Effector memory CD8-positive, alpha-beta T cell (primary cell): ENCODE data around the gene BAG3.

Experiments used
- ATAC-seq: fragments of 150-1000 bp; cut with Tn5 transposase; replicated peaks from 2 replicates; pipeline ENCODE4 v1.10.0; 2021; ENCODE audit warnings: mild to moderate bottlenecking, moderate library complexity
- DNase-seq, 3 experiments: peaks; one replicate each; pipeline ENCODE4 v3.0.0; 2021
- H3K27ac Mint-ChIP-seq, 2 donors: one replicate each; pipeline ENCODE4 v1.8.0; 2022; ENCODE audit warnings: mild to moderate bottlenecking in 2 of 2, mixed read lengths in 2 of 2, moderate library complexity in 2 of 2
- H3K27me3 Mint-ChIP-seq, 2 donors: one replicate each; pipeline ENCODE4 v1.8.0; 2022; ENCODE audit warnings: mixed read lengths in 2 of 2
- H3K36me3 Mint-ChIP-seq: one replicate; pipeline ENCODE4 v1.8.0; 2022; ENCODE audit warnings: mild to moderate bottlenecking, moderate library complexity, mixed read lengths; ENCODE audit not compliant: insufficient read depth
- H3K4me1 Mint-ChIP-seq, 2 donors: one replicate each; pipeline ENCODE4 v1.8.0; 2022; ENCODE audit warnings: low read depth in 2 of 2, mixed read lengths in 2 of 2
- H3K4me3 Mint-ChIP-seq, 2 donors: one replicate each; pipeline ENCODE4 v1.8.0; 2022; ENCODE audit warnings: mild to moderate bottlenecking in 2 of 2, mixed read lengths in 2 of 2, moderate library complexity in 2 of 2
- H3K9me3 Mint-ChIP-seq, 2 donors: one replicate each; pipeline ENCODE4 v1.8.0; 2022; ENCODE audit warnings: mixed read lengths in 2 of 2

Gene BAG3

DNA sequence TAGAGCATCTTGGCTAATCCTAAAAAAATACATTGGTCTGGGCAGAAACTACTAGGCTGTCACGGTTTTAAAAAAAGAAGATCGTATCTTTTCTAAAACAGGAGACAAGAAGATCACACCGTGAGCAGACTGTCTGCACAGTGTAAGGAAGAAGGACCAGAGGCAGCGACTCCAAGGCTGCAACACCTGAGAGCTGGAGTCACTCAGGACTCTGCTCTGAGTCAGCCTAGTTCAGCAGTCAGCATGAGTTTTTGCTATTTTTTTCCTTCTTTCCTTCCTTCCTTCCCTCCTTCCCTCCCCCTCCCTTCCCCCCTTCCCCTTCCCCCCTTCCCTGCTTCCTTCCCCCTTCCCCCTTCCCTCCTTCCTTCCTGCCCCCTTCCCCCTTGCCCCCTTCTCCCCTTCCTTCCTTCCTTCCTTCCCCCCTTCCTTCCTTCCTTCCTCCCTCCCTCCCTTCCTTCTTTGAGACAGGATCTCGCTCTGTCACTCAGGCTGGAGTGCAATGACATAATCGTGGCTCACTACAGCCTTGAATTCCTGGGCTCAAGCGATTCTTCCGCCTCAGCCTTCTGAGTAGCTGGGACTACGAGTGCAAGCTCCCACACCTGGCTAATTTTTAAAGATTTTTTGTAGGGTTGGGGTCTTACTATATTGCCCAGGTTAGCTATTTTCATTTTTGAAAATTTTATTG, 24.4 kb downstream of the BAG3 start:
- no peaks in the 10 kb centered on the region for H3K27me3 Mint-ChIP-seq
- H3K4me1 Mint-ChIP-seq: peaks cover 3 to 4% of the 10 kb centered on the region in 2 donors
- no peak overlapping the region for H3K4me3 Mint-ChIP-seq
- peaks cover 42% of the 10 kb centered on the region for H3K36me3 Mint-ChIP-seq
- H3K27ac Mint-ChIP-seq: no peak overlapping the region
- H3K9me3 Mint-ChIP-seq: no peaks in the 10 kb centered on the region
- no peak for DNase-seq
- ATAC-seq: no peak

DNA sequence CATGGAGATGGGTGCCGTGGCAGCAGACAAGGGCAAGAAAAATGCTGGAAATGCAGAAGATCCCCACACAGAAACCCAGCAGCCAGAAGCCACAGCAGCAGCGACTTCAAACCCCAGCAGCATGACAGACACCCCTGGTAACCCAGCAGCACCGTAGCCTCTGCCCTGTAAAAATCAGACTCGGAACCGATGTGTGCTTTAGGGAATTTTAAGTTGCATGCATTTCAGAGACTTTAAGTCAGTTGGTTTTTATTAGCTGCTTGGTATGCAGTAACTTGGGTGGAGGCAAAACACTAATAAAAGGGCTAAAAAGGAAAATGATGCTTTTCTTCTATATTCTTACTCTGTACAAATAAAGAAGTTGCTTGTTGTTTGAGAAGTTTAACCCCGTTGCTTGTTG, 25.9 kb downstream of the BAG3 start:
- no peak for DNase-seq
- peaks cover 37% of the 10 kb centered on the region for H3K36me3 Mint-ChIP-seq
- H3K27ac Mint-ChIP-seq: no peak overlapping the region
- no peak overlapping the region for H3K4me3 Mint-ChIP-seq
- peaks cover 6 to 13% of the 10 kb centered on the region in 2 donors for H3K4me1 Mint-ChIP-seq
- H3K27me3 Mint-ChIP-seq: peaks cover 3 to 7% of the 10 kb centered on the region in 2 donors
- H3K9me3 Mint-ChIP-seq: no peaks in the 10 kb centered on the region
- no peak for ATAC-seq

DNA sequence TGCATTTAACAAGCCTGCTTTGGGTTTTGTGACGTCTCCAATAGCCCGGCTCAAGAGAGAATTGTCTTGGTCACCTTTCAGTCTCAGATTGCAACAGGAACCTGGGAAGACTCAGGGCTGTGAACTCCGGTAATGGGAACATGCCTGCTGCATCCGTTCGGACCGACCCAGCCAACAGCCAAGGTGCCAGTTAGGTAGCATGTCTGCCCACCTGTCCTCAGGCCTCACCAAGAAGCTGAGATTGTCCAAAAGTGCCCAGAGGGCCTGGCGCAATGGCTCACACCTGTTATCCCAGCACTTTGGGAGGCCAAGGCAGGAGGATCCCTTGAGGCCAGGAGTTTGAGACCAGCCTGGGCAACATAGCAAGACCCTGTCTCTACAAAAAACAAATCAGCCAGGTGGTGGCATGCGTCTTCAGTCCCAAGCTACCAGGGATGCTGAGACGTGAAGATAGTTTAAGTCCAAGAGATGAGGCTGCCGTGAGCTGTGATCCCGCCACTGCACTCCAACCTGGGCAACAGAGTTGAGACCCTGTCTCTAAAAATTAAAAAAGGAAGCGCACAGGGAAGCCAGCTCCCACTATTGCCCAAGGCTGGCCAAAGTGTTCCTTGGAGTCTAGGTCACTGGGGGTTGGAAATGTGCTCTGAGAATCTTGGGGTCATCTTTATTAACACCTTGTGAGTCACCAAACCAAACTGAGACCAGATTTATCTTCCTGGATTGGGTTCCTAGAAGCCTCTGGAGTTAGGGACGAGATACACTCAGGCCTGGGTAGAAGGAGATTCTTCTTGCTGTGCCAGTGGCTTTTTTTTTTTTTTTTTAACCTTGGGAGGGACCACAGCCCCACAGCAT, 26.9 kb downstream of the BAG3 start:
- no peak for ATAC-seq
- Mint-ChIP-seq H3K4me3 (no peak overlapping the region), H3K27ac (no peak overlapping the region), H3K36me3 (peaks cover 29% of the 10 kb centered on the region), H3K4me1 (peaks cover 9 to 13% of the 10 kb centered on the region in 2 donors), H3K27me3 (peaks cover 7 to 12% of the 10 kb centered on the region in 2 donors), H3K9me3 (no peaks in the 10 kb centered on the region)
- no peak for DNase-seq

DNA sequence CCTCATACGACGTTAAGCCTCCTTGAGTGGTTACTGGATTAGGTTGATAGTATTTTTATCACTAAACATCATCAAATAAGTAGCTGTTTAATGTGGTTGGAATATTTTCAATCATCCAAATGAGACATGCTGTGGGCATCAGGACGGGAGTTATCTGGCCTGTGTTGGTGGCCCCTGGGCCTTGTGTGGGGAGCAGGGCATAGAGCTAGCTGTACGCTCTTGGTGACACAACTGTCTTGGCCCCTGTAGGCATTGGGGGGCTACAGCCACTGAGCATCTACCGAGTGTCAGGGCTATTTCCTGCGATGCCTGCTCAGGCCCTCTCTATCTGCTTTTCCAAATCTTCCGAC, 28.3 kb downstream of the BAG3 start:
- Mint-ChIP-seq H3K4me1 (peaks cover 9 to 13% of the 10 kb centered on the region in 2 donors), H3K9me3 (no peaks in the 10 kb centered on the region), H3K36me3 (peaks cover 22% of the 10 kb centered on the region), H3K27me3 (peaks cover 7 to 12% of the 10 kb centered on the region in 2 donors), H3K27ac (no peak overlapping the region), H3K4me3 (no peak overlapping the region)
- ATAC-seq (no peak), DNase-seq (no peak)

DNA sequence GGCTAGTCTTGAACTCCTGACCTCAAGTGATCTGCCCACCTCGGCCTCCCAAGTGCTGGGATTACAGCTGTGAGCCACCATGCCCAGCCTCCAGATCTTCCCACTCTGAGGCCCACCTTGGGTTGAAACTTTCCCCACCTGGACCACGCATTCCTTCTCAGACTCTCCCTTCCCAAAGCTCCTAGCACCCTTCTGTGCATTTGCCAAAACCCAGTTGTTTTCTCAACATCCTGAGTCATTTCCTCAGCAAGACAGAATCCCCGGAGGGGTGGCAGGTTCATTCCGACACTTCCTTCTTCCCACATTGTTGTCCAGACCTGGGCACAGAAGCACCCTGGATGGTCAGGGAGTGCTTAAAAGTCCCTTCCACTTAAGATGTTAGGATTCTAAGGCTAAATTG, 28.9 kb downstream of the BAG3 start:
- Mint-ChIP-seq H3K4me3 (no peak overlapping the region), H3K27me3 (peaks cover 7 to 12% of the 10 kb centered on the region in 2 donors), H3K36me3 (peaks cover 22% of the 10 kb centered on the region), H3K9me3 (no peaks in the 10 kb centered on the region), H3K27ac (no peak overlapping the region), H3K4me1 (peaks cover 9 to 13% of the 10 kb centered on the region in 2 donors)
- ATAC-seq (no peak), DNase-seq (no peak)

DNA sequence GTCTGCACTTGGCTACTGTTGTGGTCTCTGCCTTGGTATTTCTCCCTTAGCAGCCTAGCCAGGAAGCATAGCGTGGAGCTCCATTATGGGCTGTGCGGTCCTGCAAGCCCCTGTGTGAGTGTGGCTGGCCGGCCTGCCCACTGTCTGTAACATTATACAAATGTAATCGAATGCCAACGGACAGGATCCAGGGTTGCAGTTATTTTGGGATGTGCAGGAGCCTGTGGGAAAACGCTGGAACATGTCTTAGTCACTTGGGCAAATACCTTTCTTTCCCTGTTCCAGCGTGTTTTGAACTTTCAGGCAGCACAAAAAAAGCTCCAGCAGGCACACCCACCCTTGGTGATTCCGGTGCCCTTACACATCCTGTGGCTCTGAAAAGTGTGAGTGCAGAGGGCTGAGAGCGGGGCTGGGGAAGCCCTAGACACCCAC, 29.5 kb downstream of the BAG3 start:
- Mint-ChIP-seq H3K27ac (no peak overlapping the region), H3K36me3 (peaks cover 22% of the 10 kb centered on the region), H3K27me3 (peaks cover 7 to 12% of the 10 kb centered on the region in 2 donors), H3K9me3 (no peaks in the 10 kb centered on the region), H3K4me1 (peaks cover 9 to 13% of the 10 kb centered on the region in 2 donors), H3K4me3 (no peak overlapping the region)
- DNase-seq (no peak), ATAC-seq (no peak)

DNA sequence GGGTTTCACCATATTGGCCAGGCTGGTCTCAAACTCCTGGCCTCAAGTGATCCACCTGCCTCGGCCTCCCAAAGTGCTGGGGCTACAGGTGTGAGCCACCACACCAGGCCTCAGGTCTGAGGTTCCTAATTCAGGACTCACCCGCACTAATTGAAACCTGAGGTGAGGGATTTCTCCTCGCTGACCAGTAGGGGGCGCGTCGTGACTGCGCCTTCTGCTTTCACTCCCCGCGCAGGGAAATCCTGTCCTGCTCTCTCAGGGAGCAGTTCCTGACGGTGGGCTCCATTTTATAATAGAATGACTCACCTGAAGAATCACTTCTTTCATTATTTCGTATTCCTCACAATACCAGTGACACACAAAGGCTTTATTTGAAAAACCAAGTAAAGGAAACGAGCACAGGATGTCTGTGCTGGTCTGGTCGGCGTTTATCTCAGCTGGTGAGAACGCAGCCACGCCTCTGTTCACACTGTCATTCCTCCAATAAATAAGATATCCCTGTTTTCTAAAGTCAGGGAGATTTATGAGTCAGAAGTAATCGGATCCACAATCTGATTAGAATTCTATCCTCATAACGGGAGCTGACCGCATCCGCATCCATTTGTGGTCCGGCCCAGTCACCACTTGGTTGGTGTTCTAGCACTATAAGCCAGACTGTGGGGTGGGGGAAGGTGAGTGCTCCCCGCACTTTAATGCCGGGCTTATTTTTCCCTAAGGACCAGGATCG, 35.4 kb downstream of the BAG3 start:
- Mint-ChIP-seq H3K4me1 (peaks cover 5 to 18% of the 10 kb centered on the region in 2 donors), H3K27me3 (peaks cover 7 to 10% of the 10 kb centered on the region in 2 donors), H3K9me3 (no peaks in the 10 kb centered on the region), H3K4me3 (peak overlapping the region; percentile 66 to 67), H3K27ac (peak overlapping the region; percentile 44 to 75), H3K36me3 (no peaks in the 10 kb centered on the region)
- DNase-seq: peak; percentile 68 to 73 (median 71)
- ATAC-seq: peak; percentile 90

DNA sequence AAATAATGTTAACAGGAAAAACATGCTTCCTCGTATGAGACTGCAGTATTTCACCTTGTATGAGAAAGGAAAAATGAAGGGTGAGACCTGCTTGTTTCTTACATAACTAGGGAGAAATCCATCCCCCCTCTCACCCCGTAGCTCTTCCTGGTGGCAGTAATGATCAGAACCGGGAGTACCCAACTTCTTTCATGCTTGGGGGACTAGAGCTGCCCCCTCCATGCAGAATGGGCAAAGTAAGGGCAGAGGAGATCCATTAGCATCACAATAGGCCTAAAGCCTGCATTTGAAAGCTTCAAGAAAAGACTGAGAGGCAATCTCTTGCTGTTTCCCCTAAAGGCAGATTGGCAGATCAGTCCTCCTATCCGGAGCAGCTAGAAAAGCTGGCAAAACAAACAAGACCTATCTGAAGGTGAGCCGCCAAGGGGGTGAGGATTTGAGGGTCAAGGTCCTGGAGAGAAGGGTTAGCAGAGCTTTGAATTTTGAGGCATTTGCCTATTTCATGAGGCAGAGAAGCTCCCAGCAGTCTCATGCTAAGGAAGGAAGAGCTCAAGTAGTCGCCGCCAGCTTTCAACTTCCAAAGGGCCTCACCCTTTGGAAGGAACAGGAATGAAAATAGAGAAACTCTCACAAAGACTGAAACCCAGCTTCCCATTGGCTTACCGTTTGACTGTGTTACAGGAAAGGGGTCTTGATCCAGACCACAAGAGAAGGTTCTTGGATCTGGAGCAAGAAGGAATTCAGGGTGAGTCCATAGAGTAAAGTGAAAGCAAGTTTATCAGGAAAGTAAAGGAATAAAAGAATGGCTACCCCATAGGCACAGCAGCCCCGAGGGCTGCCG, 36.2 kb downstream of the BAG3 start:
- Mint-ChIP-seq H3K27ac (peak overlapping the region in 1 of 2 donors; percentile 75), H3K4me3 (peak overlapping the region; percentile 66 to 67), H3K4me1 (peaks cover 5 to 12% of the 10 kb centered on the region in 2 donors), H3K9me3 (no peaks in the 10 kb centered on the region), H3K27me3 (peaks cover 1 to 2% of the 10 kb centered on the region in 2 donors), H3K36me3 (no peaks in the 10 kb centered on the region)
- ATAC-seq: no peak
- DNase-seq: no peak

DNA sequence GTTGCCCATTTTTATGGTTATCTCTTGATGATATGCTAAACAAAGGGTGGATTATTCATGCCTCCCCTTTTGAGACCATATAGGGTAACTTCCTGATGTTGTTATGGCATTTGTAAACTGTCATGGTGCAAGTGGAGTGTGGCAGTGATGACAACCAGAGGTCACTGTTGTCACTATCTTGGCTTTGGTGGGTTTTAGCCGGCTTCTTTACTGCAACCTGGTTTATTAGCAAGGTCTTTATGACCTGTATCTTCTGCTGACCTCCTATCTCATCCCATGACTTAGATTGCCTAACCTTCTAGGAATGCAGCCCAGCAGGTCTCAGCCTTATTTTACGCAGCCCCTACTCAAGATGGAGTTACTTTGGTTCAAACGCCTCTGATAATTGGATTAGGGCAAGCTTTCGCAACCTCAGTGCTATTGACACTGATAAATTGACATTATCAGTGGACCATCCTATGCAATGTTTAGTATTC, 36.9 kb downstream of the BAG3 start:
- no peak for ATAC-seq
- Mint-ChIP-seq H3K27ac (no peak overlapping the region), H3K4me3 (no peak overlapping the region), H3K9me3 (no peaks in the 10 kb centered on the region), H3K4me1 (peaks cover 11 to 16% of the 10 kb centered on the region in 2 donors), H3K27me3 (no peaks in the 10 kb centered on the region), H3K36me3 (no peaks in the 10 kb centered on the region)
- DNase-seq: no peak

DNA sequence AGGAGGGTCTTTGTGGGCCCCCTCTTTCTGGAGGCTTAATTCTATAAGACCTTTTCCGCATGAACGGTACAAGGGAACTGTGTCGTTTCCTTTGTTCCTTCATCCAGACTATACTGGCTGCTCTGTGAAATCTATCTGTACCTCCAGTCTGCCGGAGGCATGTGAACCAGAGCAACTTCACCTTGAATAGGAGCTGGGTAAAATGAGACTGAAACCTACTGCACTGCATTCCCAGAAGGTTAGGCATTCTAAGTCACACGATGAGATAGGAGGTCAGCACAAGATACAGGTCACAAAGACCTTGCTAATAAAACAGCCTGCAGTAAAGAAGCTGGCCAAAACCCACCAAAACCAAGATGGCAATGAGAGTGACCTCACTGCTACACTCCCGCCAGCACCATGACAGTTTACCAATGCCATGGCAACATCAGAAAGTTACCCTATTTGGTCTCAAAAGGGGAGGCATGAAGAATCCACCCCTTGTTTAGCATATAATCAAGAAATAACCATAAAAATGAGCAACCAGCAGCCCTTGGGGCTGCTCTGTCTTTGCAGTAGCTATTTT, 37.9 kb downstream of the BAG3 start:
- Mint-ChIP-seq H3K36me3 (no peaks in the 10 kb centered on the region), H3K4me3 (no peak overlapping the region), H3K4me1 (peaks cover 20 to 24% of the 10 kb centered on the region in 2 donors), H3K27me3 (no peaks in the 10 kb centered on the region), H3K27ac (no peak overlapping the region), H3K9me3 (no peaks in the 10 kb centered on the region)
- ATAC-seq (no peak), DNase-seq (no peak)

DNA sequence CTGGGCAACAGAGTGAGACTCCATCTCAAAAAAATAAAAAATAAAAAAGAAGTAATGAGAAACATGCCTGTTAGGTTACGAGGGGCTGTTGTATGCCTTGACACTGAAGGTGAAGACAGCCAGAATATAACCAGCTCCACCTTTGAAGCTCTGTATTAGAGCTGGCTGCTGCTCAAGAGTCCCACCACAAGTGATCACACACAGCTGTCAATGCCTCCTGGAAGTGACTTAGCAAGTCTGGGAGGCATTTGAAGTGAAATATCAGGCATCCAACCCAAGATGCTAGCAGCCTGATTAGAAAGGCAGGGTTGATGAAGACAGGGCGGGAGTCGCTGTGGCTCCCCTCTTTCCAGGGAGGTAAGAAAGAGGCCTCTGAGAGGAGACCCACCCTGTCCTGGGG, 40.5 kb downstream of the BAG3 start:
- Mint-ChIP-seq H3K9me3 (no peaks in the 10 kb centered on the region), H3K27me3 (peaks cover 0 to 10% of the 10 kb centered on the region in 2 donors), H3K27ac (no peak overlapping the region), H3K4me1 (peaks cover 22 to 24% of the 10 kb centered on the region in 2 donors), H3K36me3 (no peaks in the 10 kb centered on the region), H3K4me3 (no peak overlapping the region)
- no peak for DNase-seq
- ATAC-seq: no peak

DNA sequence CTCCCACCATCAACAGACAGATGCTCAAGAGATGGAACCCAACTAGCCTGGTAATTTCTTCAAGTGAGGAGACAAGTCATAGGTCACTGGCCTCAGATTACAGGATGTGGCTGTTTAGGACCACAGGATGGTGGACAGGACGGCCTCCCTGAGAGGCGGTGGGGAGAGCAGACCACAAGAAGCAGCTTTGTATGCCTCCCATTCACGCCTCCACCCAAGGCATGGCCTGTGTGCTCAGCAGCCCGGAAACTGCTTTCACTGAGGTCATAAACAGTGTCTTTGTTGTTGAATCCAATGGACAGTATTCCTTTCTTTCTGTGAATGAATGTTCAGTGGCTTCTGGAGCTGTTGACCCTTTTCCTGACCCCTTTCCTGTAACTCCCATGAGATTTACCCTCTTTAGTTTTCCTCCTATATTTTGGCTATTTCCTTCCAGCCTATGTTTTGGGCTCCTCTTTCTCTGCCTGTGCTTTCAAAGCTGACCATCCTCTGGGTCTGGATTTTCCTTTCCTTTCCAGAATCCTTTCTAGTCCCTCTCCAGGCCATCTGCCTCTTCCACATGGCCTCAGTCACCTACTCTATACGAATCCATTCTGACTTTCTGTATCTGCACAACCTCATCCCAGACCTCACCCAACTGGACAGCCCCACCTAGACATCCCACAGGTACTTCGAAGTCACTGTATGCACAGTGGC, 42.2 kb downstream of the BAG3 start:
- peak; percentile 63 for ATAC-seq
- H3K4me1 Mint-ChIP-seq: peaks cover 16 to 19% of the 10 kb centered on the region in 2 donors
- DNase-seq: no peak
- peak overlapping the region in 1 of 2 donors; percentile 9 for H3K27ac Mint-ChIP-seq
- H3K27me3 Mint-ChIP-seq: peaks cover 5 to 17% of the 10 kb centered on the region in 2 donors
- H3K36me3 Mint-ChIP-seq: no peaks in the 10 kb centered on the region
- H3K9me3 Mint-ChIP-seq: no peaks in the 10 kb centered on the region
- H3K4me3 Mint-ChIP-seq: no peak overlapping the region
